Duodenal mucosa (tissue), 2 donors: ENCODE measurements around the gene TBRG4.

Experiments used
- H3K27ac ChIP-seq: one replicate; pipeline ENCODE4 v1.7.0; 2013; ENCODE audit warnings: low read depth, low read length
- H3K27me3 ChIP-seq, 2 donors: one replicate each; pipeline ENCODE4 v1.7.0; 2013; ENCODE audit warnings: low read length in 2 of 2, control low read depth in 1 of 2; ENCODE audit not compliant: insufficient read depth in 2 of 2, control insufficient read depth in 1 of 2
- H3K36me3 ChIP-seq, 2 donors: one replicate each; pipeline ENCODE4 v1.7.0; 2013; ENCODE audit warnings: low read length in 2 of 2, control low read depth in 1 of 2; ENCODE audit not compliant: insufficient read depth in 2 of 2, control insufficient read depth in 1 of 2
- H3K4me1 ChIP-seq, 2 donors: one replicate each; pipeline ENCODE4 v1.7.0; 2013; ENCODE audit warnings: low read length in 2 of 2, control low read depth in 1 of 2; ENCODE audit not compliant: insufficient read depth in 2 of 2, control insufficient read depth in 1 of 2
- H3K4me3 ChIP-seq, 2 donors: one replicate each; pipeline ENCODE4 v1.7.0; 2013; ENCODE audit warnings: low read length in 2 of 2, low read depth in 1 of 2
- H3K9ac ChIP-seq, 2 donors: one replicate each; pipeline ENCODE4 v1.7.0; 2013; ENCODE audit warnings: low read length in 2 of 2, low read depth in 1 of 2
- H3K9me3 ChIP-seq, 2 donors: one replicate each; pipeline ENCODE4 v1.7.0; 2013; ENCODE audit warnings: low read length in 2 of 2, control low read depth in 1 of 2; ENCODE audit not compliant: control insufficient read depth in 1 of 2

TBRG4 gene

DNA sequence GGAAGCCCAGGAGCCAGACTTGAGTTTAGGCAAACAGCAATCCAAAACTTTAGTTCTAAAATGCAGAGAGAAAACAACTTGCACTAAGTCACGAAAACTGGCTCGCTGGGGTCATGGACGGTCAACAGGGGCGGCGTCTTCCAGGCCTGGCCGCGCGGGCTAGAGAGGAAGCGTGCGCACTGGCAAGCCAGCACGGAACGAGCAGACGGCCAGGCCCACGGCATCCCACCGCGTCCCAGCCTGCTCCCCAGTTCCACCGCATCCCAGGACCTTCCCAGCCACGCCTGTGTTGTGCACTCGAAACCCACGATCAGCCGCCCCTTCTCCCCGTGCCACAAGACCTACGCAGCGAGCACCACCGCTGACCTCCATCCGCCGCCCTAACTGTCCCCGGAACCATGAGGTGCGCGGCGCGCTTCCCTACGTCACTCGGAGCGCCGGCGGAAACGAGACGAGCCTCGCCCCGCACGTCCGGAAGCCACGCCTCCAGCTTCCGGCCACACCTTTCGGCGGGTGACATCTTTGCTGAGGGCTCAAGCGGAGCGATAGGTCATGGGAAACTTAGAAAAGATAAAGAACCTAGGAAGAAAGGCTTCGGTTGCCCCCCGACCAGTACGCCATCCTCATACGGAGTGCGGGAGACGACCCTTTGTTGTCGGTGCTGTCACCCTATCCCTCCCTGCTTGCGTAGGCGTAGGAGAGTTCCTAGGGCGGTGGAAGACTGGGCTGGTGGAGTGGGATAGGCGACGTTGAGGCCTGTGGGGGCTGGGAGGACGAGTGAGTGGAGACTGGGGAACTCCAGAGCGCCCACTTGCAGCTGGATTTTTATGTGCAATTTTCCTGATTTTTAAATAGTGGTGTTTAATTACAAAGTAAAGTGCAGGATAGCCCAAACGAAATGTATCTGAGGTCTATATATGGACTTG is at the start of gene TBRG4:
Gene TBRG4, minus strand, starts transcription at position 400 of the 926 bp plus-strand sequence. CDS start 2,460 bp downstream, outside the sequence.
- no peaks in the 10 kb centered on the region for H3K27me3 ChIP-seq
- H3K4me1 ChIP-seq: peaks cover 33 to 44% of the 10 kb centered on the region in 2 donors
- no peaks in the 10 kb centered on the region for H3K9me3 ChIP-seq
- peak within 1 kb of the TSS; percentile 88 to 92 for H3K9ac ChIP-seq
- peak within 1 kb of the TSS; percentile 95 to 99 for H3K4me3 ChIP-seq
- H3K27ac ChIP-seq: peak within 1 kb of the TSS; percentile 99
- H3K36me3 ChIP-seq: peaks cover 21 to 27% of the 10 kb centered on the region in 2 donors

DNA sequence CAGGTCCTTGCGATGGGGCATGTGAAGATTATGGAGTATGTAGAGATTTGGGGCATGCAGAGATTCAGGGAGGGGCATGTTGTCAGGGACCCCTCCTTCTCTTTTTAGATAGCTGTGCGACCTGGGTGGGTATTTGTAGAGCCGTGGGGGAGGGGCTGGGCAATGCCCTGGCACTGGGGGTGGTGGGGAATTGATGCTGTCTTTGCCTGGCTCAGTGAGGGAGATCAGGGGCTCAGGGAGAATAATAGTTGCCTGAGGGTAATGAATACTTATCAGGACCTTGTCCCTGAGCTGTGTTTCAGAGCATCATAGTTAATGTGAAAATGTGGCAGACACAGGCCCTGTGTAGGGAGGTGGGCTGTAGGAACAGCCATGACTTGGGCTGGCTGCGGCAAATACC is 49.6 kb upstream of the TBRG4 start:
- H3K36me3 ChIP-seq: no peaks in the 10 kb centered on the region
- H3K27ac ChIP-seq: no peak overlapping the region
- H3K9ac ChIP-seq: no peak overlapping the region
- no peak overlapping the region for H3K4me3 ChIP-seq
- H3K4me1 ChIP-seq: no peaks in the 10 kb centered on the region
- no peaks in the 10 kb centered on the region for H3K9me3 ChIP-seq
- peaks cover 4 to 7% of the 10 kb centered on the region in 2 donors for H3K27me3 ChIP-seq

DNA sequence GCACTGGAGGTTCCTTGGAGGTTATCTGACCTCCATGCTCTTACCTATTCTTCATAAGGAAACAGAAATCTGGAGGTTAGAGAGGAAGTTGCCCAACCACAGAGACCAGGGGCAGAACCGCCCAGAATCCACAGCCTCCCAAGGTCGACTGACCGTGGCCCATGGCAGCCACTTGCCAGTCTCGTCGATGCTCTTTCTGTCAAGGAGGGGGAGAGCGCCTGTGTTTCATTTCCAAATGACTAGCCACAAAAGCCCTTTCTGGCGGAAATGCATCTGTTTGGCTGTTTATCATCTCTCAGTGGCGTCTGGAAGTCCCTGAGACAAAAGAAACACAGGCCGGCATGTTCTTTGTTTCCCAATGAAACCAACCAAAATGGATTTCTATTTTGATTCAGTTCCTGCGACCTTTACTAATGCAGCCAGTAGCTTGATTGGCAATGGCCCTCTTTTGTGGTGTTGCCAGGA is 49.0 kb upstream of the TBRG4 start:
- Histone ChIP-seq H3K36me3 (no peaks in the 10 kb centered on the region), H3K4me1 (no peaks in the 10 kb centered on the region), H3K4me3 (no peak overlapping the region), H3K27ac (no peak overlapping the region), H3K27me3 (peaks cover 7% of the 10 kb centered on the region in 2 donors), H3K9me3 (no peaks in the 10 kb centered on the region), H3K9ac (no peak overlapping the region)

DNA sequence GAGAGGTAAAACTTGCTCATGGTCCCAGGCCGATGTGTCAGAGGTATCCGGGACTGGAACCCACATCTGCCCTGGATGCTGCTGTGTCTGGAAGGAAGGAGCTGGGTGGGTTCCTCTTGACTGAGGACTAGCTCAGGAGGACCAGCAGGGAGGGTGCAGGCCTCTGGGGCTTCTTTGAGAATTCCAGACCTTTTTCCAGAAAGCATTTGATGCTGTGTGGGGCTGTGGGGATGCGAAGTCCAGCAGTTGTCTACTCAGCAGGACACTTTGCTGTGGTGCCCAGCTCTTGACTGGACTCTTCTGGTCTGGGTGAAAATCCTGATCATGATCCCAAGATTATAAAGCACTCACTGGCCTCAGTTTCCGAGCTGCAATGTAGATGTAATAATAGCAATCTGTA is 47.8 kb upstream of the TBRG4 start:
- Histone ChIP-seq H3K9ac (no peak overlapping the region), H3K27ac (no peak overlapping the region), H3K4me1 (no peaks in the 10 kb centered on the region), H3K9me3 (no peaks in the 10 kb centered on the region), H3K36me3 (no peaks in the 10 kb centered on the region), H3K27me3 (peaks cover 7% of the 10 kb centered on the region in 2 donors), H3K4me3 (no peak overlapping the region)

DNA sequence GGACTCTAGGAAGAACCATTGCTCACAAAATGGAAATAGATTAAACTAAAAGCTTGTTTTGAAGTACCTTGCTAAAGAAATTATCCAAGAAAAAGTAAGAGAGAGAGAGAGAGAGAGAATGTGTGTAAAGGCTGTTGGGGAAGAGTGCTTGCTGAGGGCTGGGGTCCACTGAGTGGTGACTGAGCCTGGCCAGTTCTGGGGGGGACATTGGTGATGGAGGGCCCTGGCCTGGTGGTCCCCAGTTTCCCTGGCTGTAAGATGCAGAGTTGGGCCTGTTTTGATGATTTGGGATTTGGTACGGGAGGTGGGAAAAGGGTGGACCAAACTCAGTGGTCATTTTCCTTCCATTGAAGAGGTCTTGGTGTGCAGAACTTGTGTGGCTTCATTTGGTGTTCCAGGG is 47.0 kb upstream of the TBRG4 start:
- no peaks in the 10 kb centered on the region for H3K4me1 ChIP-seq
- H3K4me3 ChIP-seq: no peak overlapping the region
- no peaks in the 10 kb centered on the region for H3K36me3 ChIP-seq
- H3K9ac ChIP-seq: no peak overlapping the region
- H3K27ac ChIP-seq: no peak overlapping the region
- H3K27me3 ChIP-seq: peaks cover 7% of the 10 kb centered on the region in 2 donors
- no peaks in the 10 kb centered on the region for H3K9me3 ChIP-seq

DNA sequence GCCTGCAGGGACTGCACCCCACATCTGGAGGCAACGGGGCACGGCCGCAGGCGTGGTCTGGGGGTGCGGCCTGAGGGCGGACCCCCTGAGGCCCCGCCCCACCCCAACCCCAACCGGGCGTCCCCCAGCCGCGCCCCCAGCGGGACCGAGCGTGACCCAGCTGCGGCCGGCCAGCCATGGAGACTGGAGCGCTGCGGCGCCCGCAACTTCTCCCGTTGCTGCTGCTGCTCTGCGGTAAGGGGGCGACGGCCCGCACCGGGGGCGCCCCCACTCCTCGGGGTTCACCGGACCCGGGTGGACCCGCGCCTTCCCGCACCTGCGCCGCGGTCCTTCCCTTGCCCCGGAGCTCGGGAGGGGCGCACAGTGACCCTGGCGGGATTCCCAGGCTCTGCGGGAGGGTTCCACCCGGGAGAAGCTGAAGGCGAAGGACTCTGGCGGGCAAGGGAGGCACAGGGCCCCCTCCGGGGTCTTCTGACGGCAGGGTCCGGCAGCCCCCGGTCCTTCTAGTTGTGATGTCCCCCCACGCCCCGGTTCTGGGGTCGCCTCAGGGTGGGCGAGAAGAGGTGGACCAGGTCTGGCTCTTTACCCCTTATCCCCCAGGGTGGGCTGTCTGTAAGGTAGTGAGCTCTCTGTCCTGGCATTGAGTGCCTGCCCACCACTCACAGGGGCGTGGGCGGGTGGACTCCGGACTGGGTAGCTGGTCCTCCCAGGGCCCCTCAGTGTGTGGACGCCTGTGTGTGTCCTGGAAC is 46.3 kb upstream of the TBRG4 start, which contains the start of gene RAMP3:
Gene RAMP3, plus strand, starts transcription at position 139 of the 749 bp plus-strand sequence. Its CDS starts 38 bp downstream, at position 177.
- Histone ChIP-seq H3K9me3 (no peaks in the 10 kb centered on the region), H3K4me1 (no peaks in the 10 kb centered on the region), H3K27me3 (peaks cover 7% of the 10 kb centered on the region in 2 donors), H3K9ac (no peak within 1 kb of the TSS), H3K36me3 (no peaks in the 10 kb centered on the region), H3K27ac (no peak within 1 kb of the TSS), H3K4me3 (no peak within 1 kb of the TSS)

DNA sequence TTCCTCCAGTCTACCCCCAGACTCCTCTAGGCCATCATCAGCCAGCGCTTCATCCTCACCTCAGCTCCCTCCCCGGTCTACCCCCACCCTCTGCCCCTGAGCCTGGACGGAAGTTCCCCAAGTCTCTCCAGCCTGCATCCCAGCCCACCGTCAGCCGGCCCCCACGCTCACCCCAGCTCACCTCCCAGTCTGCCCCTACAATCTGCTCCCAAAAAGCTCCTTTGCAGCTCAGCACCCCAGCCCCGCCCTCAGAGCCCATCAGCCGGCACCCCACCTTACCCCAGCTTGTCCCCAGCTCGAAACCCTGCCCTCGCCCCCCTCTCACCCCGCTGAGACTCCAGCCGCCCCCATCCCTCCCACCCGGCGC is 45.8 kb upstream of the TBRG4 start:
- H3K4me1 ChIP-seq: no peaks in the 10 kb centered on the region
- no peaks in the 10 kb centered on the region for H3K36me3 ChIP-seq
- H3K27ac ChIP-seq: no peak overlapping the region
- no peaks in the 10 kb centered on the region for H3K9me3 ChIP-seq
- H3K9ac ChIP-seq: no peak overlapping the region
- H3K4me3 ChIP-seq: no peak overlapping the region
- H3K27me3 ChIP-seq: peaks cover 7% of the 10 kb centered on the region in 2 donors

DNA sequence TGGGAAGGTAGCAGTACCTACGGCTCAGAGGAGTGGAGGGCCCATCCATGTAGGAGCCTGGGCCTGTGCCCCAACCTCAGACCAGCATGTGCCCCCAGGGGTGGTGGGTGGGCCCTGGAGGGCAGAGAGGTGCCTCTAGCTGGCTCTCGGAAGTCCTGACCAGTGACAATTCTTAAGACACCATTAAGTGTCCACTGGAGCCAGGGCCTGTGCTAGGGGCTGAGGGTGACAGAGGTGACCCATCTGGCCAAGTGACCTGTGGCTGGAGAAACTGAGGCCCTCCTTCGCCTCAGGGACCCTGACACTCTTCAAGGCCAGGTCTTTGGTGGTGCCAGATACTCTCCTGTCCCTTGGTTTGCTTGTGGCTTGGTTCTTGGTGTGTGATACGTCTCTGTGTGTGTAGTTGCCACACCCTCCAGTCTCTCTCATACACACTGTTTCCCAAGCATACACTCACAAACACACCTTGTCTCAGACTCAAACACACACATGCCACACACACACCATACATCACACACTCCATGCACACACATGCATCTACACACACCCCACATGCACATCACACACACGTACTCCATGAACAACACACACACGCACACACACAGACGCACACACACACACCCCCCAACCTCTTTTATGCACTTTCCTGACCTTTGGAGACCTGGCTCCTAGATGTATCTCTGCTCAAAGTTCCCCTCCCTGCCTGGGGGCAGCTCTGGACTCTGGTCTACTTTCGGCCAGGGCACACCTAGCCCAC is 45.2 kb upstream of the TBRG4 start:
- no peak overlapping the region for H3K4me3 ChIP-seq
- no peaks in the 10 kb centered on the region for H3K9me3 ChIP-seq
- no peak overlapping the region for H3K9ac ChIP-seq
- peaks cover 7% of the 10 kb centered on the region in 2 donors for H3K27me3 ChIP-seq
- H3K4me1 ChIP-seq: no peaks in the 10 kb centered on the region
- H3K27ac ChIP-seq: no peak overlapping the region
- H3K36me3 ChIP-seq: no peaks in the 10 kb centered on the region

DNA sequence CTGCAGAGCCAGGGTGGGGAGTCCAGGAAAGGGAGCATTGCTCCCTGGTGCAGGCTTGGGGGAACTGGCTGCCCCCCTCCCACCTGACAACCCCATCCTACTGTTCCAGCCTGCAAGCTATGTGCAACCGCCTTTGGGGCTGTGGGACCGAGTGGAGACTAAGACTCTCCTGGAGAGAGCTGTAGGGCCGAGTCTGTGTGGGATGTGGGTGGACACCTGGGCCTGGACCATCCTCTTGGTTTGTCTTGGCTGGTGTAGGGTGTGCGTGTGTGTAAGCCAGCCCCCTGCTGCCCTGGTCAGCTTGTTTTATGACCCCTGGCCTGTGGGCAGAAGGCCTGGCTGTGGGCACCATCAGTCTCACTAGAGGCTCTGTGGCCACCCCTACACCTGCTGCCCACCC is 44.4 kb upstream of the TBRG4 start:
- peaks cover 7 to 10% of the 10 kb centered on the region in 2 donors for H3K27me3 ChIP-seq
- H3K4me1 ChIP-seq: no peaks in the 10 kb centered on the region
- H3K36me3 ChIP-seq: no peaks in the 10 kb centered on the region
- H3K9ac ChIP-seq: no peak overlapping the region
- H3K4me3 ChIP-seq: no peak overlapping the region
- H3K27ac ChIP-seq: no peak overlapping the region
- no peaks in the 10 kb centered on the region for H3K9me3 ChIP-seq
